DOHH2 (cell line): ENCODE data around the gene HEPHL1.
"Not testable (repeated sequence)": the region's sequence is repeated elsewhere in the genome, so short reads cannot be mapped to it uniquely, and the experiment has no call there.

Experiments used
- H3F3A ChIP-seq: fragments of 200-600 bp; sonication (generic), shearing (Covaris generic); 2 replicates; pipeline ENCODE4 v1.6.0; 2016; ENCODE audit warnings: antibody characterized with exemption, mild to moderate bottlenecking; ENCODE audit not compliant: control insufficient read depth, insufficient read depth
- H3K27ac ChIP-seq: fragments of 200-600 bp; sonication (generic); 2 replicates; pipeline ENCODE4 v1.5.1; 2014; ENCODE audit warnings: low read depth, mild to moderate bottlenecking, low read length, moderate library complexity
- H3K27me3 ChIP-seq: fragments of 200-600 bp; sonication (generic); 2 replicates; pipeline ENCODE4 v1.6.1; 2014; ENCODE audit warnings: mild to moderate bottlenecking, low read length, mixed read lengths; ENCODE audit not compliant: control insufficient read depth
- H3K36me3 ChIP-seq: fragments of 200-600 bp; sonication (generic); 2 replicates; pipeline ENCODE4 v1.6.1; 2014; ENCODE audit warnings: mild to moderate bottlenecking, low read length, moderate library complexity, mixed read lengths; ENCODE audit not compliant: control insufficient read depth
- H3K4me1 ChIP-seq: fragments of 200-600 bp; sonication (generic); 2 replicates; pipeline ENCODE4 v1.6.1; 2014; ENCODE audit warnings: mild to moderate bottlenecking, low read length, mixed read lengths; ENCODE audit not compliant: control insufficient read depth
- H3K4me2 ChIP-seq: fragments of 200-600 bp; sonication (generic); 2 replicates; pipeline ENCODE4 v1.6.0; 2014; ENCODE audit warnings: mild to moderate bottlenecking, low read length, moderate library complexity
- H3K4me3 ChIP-seq: fragments of 200-600 bp; sonication (generic); 2 replicates; pipeline ENCODE4 v1.5.1; 2014; ENCODE audit warnings: mild to moderate bottlenecking, low read length, mixed read lengths
- H3K79me2 ChIP-seq: fragments of 200-600 bp; sonication (generic); 2 replicates; pipeline ENCODE4 v1.6.1; 2014; ENCODE audit warnings: mild to moderate bottlenecking, low read length, mixed read lengths; ENCODE audit not compliant: control insufficient read depth
- H3K9me2 ChIP-seq: fragments of 200-600 bp; sonication (generic); replicated peaks from 2 replicates; pipeline ENCODE4 v1.6.1; 2014; ENCODE audit warnings: mild to moderate bottlenecking, low read length, mixed read lengths; ENCODE audit not compliant: control insufficient read depth
- H3K9me3 ChIP-seq: fragments of 200-600 bp; sonication (generic); 2 replicates; pipeline ENCODE4 v1.6.1; 2014; ENCODE audit warnings: antibody characterized with exemption, low read length, mixed read lengths; ENCODE audit not compliant: control insufficient read depth, insufficient read depth
- H4K20me1 ChIP-seq: fragments of 200-600 bp; sonication (generic); 2 replicates; pipeline ENCODE4 v1.6.0; 2014; ENCODE audit warnings: low read depth, mild to moderate bottlenecking, antibody characterized with exemption, low read length, moderate library complexity; ENCODE audit not compliant: control insufficient read depth, insufficient read depth
- EZH2phosphoT487 ChIP-seq: fragments of 200-600 bp; sonication (generic); IDR thresholded peaks from 2 replicates; pipeline ENCODE4 v1.6.1; 2017; ENCODE audit warnings: borderline replicate concordance, mild to moderate bottlenecking, antibody characterized with exemption, low read length, moderate library complexity, mixed read lengths
- TF ChIP-seq, protein P1 (sequence below): fragments of 200-600 bp; sonication (generic); IDR thresholded peaks from one replicate; pipeline ENCODE4 v1.5.1; 2014; ENCODE audit warnings: antibody characterized with exemption, mild to moderate bottlenecking, low read depth, low read length; ENCODE audit not compliant: poor library complexity, severe bottlenecking

Gene HEPHL1

DNA sequence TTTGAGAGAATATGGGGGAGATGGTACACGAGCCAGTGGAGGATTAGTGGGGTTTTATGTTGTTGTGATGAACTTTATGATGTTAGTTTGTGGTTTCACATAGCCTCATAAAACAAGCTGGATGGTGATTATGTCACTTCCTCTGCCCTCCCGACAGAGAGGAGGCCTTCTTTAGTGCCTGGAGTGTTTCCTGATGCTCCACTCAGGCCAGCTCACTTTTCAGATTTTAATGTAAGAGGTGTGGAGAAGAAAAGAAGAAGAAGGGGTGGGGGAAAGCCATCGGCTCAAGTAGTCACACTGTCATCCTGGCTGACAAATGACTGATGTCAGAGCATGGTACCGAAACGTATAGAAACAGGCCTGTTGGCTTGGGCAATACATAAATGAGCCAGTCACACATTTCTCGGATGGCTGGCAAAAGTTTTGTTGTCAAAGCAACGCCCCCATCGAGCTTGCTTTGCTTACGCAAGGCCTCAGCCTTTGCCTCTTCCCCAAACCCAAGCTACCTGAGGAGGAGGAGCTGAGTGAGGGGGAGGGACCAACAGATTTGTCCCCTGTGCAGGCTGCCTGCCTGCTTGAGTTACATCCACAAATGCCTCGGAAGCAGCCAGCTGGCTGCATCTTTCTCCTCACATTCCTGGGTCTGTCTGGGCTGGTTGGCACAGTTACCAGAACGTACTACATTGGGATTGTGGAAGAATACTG lies at the start of gene HEPHL1:
Gene HEPHL1 (plus strand): TSS at position 578 of the 705 bp plus-strand sequence. CDS start 15 bp downstream, at position 593.
- no peak within 1 kb of the TSS for H3K4me2 ChIP-seq
- H3K79me2 ChIP-seq: no peaks in the 10 kb centered on the region
- no peaks in the 10 kb centered on the region for H3K9me3 ChIP-seq
- H3K36me3 ChIP-seq: no peaks in the 10 kb centered on the region
- H3F3A ChIP-seq: no peaks in the 10 kb centered on the region
- TF ChIP-seq, protein P1, sequence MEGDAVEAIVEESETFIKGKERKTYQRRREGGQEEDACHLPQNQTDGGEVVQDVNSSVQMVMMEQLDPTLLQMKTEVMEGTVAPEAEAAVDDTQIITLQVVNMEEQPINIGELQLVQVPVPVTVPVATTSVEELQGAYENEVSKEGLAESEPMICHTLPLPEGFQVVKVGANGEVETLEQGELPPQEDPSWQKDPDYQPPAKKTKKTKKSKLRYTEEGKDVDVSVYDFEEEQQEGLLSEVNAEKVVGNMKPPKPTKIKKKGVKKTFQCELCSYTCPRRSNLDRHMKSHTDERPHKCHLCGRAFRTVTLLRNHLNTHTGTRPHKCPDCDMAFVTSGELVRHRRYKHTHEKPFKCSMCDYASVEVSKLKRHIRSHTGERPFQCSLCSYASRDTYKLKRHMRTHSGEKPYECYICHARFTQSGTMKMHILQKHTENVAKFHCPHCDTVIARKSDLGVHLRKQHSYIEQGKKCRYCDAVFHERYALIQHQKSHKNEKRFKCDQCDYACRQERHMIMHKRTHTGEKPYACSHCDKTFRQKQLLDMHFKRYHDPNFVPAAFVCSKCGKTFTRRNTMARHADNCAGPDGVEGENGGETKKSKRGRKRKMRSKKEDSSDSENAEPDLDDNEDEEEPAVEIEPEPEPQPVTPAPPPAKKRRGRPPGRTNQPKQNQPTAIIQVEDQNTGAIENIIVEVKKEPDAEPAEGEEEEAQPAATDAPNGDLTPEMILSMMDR: no peak
- TF ChIP-seq EZH2phosphoT487: no peak
- H3K4me1 ChIP-seq: no peaks in the 10 kb centered on the region
- no peaks in the 10 kb centered on the region for H3K9me2 ChIP-seq
- H3K4me3 ChIP-seq: no peak within 1 kb of the TSS
- no peaks in the 10 kb centered on the region for H4K20me1 ChIP-seq
- H3K27me3 ChIP-seq: no peaks in the 10 kb centered on the region
- H3K27ac ChIP-seq: no peak within 1 kb of the TSS

DNA sequence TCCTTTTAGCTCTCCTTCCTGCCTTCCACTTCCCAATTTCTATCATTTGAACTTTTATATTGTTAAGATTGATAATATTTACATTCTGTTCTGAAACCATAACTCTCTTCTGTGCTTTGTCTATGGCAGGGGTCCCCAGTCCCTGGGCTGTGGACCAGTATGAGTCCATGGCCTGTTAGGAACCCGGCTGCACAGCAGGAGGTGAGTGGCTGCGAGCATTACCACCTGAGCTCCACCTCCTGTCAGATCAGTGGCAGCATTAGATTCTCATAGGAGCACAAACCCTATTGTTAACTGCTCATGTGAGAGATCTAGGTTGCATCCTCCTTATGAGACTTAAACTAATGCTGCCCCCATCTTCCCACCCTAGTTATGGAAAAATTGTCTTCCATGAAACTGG lies 48.4 kb upstream of the HEPHL1 start:
- Histone ChIP-seq H3K9me2 (no peaks in the 10 kb centered on the region), H4K20me1 (no peaks in the 10 kb centered on the region), H3K36me3 (no peaks in the 10 kb centered on the region)

GRCh38 chr11:93973322-93974051 lies 47.7 kb upstream of the HEPHL1 start:
- not testable (repeated sequence) for H4K20me1 ChIP-seq, H3K9me2 ChIP-seq, H3K36me3 ChIP-seq, H3K4me2 ChIP-seq, H3K4me3 ChIP-seq, H3K27ac ChIP-seq, H3K4me1 ChIP-seq, H3K79me2 ChIP-seq, H3K27me3 ChIP-seq, H3F3A ChIP-seq, H3K9me3 ChIP-seq

More for the DNA sequence above, 48.4 kb upstream of the HEPHL1 start:
- no peaks in the 10 kb centered on the region for H3K79me2 ChIP-seq
- no peaks in the 10 kb centered on the region for H3F3A ChIP-seq
- no peaks in the 10 kb centered on the region for H3K27me3 ChIP-seq
- H3K27ac ChIP-seq: no peak overlapping the region
- no peak for TF ChIP-seq EZH2phosphoT487
- TF ChIP-seq, protein P1: no peak
- no peaks in the 10 kb centered on the region for H3K9me3 ChIP-seq
- H3K4me3 ChIP-seq: no peak overlapping the region
- H3K4me1 ChIP-seq: no peaks in the 10 kb centered on the region
- no peak overlapping the region for H3K4me2 ChIP-seq

GRCh38 chr11:93974759-93975158 lies 46.4 kb upstream of the HEPHL1 start:
- Histone ChIP-seq H3K4me2 (no peak overlapping the region), H3K27ac (no peak overlapping the region), H3K9me3 (no peaks in the 10 kb centered on the region), H3K4me1 (no peaks in the 10 kb centered on the region), H3K27me3 (no peaks in the 10 kb centered on the region), H3K4me3 (no peak overlapping the region), H4K20me1 (no peaks in the 10 kb centered on the region), H3F3A (no peaks in the 10 kb centered on the region), H3K9me2 (no peaks in the 10 kb centered on the region), H3K36me3 (no peaks in the 10 kb centered on the region), H3K79me2 (no peaks in the 10 kb centered on the region)
- no peak for TF ChIP-seq EZH2phosphoT487
- TF ChIP-seq, protein P1: no peak

DNA sequence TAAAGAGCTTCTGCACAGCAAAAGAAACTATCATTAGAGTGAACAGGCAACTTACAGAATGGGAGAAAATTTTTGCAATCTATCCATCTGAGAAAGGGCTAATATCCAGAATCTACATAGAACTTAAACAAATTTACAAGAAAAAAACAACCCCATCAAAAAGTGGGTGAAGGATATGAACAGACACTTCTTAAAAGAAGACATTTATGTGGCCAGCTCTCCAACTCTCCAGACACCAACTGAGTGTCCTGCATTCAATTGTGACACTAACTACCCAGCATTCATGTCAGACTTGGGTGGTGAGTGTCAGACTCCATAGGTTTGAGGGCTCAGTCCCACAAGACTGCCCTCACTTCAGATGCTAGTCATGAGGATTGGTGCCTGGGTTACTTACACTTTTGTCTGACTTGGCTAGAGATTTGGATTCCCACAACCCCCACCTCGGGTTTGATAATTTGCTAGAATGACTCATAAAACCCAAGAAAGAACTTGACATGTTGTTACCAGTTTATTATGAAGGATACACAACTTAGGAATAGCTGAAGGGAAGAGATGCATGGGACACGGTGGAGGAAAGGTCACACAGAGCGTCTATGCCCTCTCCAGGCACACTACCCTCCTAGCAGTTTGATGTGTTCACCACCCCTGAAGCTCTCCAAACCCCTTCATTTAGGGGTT lies 44.4 kb upstream of the HEPHL1 start:
- not testable (repeated sequence) for H3K36me3 ChIP-seq, H3K27me3 ChIP-seq, H3F3A ChIP-seq, H3K9me3 ChIP-seq, H4K20me1 ChIP-seq, H3K79me2 ChIP-seq, H3K9me2 ChIP-seq, H3K4me1 ChIP-seq, H3K4me3 ChIP-seq, H3K4me2 ChIP-seq, H3K27ac ChIP-seq
